Neural cell (in vitro differentiated cells): Measurements from ENCODE around the gene TSSC4. TPM values are rescaled to one million over a fixed set of nuclear protein-coding genes. Genes with fewer than 3 reads are reported as not detected.

Experiments used
- H2AFZ ChIP-seq: fragments of 200-600, 300-800 bp; sonication (generic), shearing (Covaris generic); 2 replicates; pipeline ENCODE4 v1.6.0; 2014; ENCODE audit warnings: low read depth, mild to moderate bottlenecking, antibody characterized with exemption, low read length, moderate library complexity
- H3F3A ChIP-seq: fragments of 200-600 bp; shearing (Covaris generic); 2 replicates; pipeline ENCODE4 v1.6.1; 2016; ENCODE audit warnings: mild to moderate bottlenecking, moderate library complexity, mixed read lengths, antibody characterized with exemption, low read length; ENCODE audit not compliant: insufficient read depth, poor library complexity, severe bottlenecking
- H3K27ac ChIP-seq: fragments of 200-600, 300-800 bp; sonication (generic), shearing (Covaris generic); 2 replicates; pipeline ENCODE4 v1.5.1; 2014; ENCODE audit warnings: mild to moderate bottlenecking, low read length, moderate library complexity
- H3K27me3 ChIP-seq: fragments of 300-800, 200-600 bp; sonication (generic), shearing (Covaris generic); 2 replicates; pipeline ENCODE4 v1.6.0; 2014; ENCODE audit warnings: mild to moderate bottlenecking, low read depth, low read length, moderate library complexity; ENCODE audit not compliant: insufficient read depth
- H3K36me3 ChIP-seq: fragments of 300-800, 200-600 bp; sonication (generic), shearing (Covaris generic); 2 replicates; pipeline ENCODE4 v1.5.1; 2014; ENCODE audit warnings: mild to moderate bottlenecking, antibody characterized with exemption, low read length, moderate library complexity; ENCODE audit not compliant: insufficient read depth
- H3K4me2 ChIP-seq: fragments of 300-800, 200-600 bp; sonication (generic), shearing (Covaris generic); 2 replicates; pipeline ENCODE4 v1.6.0; 2014; ENCODE audit warnings: mild to moderate bottlenecking, low read length
- H3K4me3 ChIP-seq: fragments of 300-800, 200-600 bp; sonication (generic), shearing (Covaris generic); 2 replicates; pipeline ENCODE4 v1.5.1; 2014; ENCODE audit warnings: mild to moderate bottlenecking, low read length, moderate library complexity
- H3K79me2 ChIP-seq: fragments of 200-600 bp; shearing (Covaris generic); replicated peaks from 2 replicates; pipeline ENCODE4 v1.6.0; 2014; ENCODE audit warnings: mild to moderate bottlenecking, low read length, moderate library complexity; ENCODE audit not compliant: insufficient read depth
- H3K9ac ChIP-seq: fragments of 300-800, 200-600 bp; sonication (generic), shearing (Covaris generic); 2 replicates; pipeline ENCODE4 v1.6.1; 2016; ENCODE audit warnings: mild to moderate bottlenecking, low read length, mixed read lengths
- H3K9me2 ChIP-seq: fragments of 200-600 bp; shearing (Covaris generic); 2 replicates; pipeline ENCODE4 v1.6.1; 2016; ENCODE audit warnings: mild to moderate bottlenecking, low read length, mixed read lengths; ENCODE audit not compliant: insufficient read depth
- H3K9me3 ChIP-seq: fragments of 200-600, 300-800 bp; sonication (generic), shearing (Covaris generic); 2 replicates; pipeline ENCODE4 v1.6.1; 2016; ENCODE audit warnings: mild to moderate bottlenecking, mixed run types, low read length, moderate library complexity, mixed read lengths
- H4K20me1 ChIP-seq: fragments of 200-600 bp; shearing (Covaris generic); 2 replicates; pipeline ENCODE4 v1.6.1; 2016; ENCODE audit warnings: mild to moderate bottlenecking, mixed run types; ENCODE audit not compliant: insufficient read depth
- EP300 ChIP-seq: fragments of 450-650 bp; conservative IDR thresholded peaks from 2 replicates; pipeline ENCODE4 v1.6.1; 2014; ENCODE audit warnings: antibody characterized with exemption, mild to moderate bottlenecking, moderate library complexity; ENCODE audit not compliant: poor library complexity, severe bottlenecking
- EZH2 ChIP-seq: fragments of 200-600, 300-800 bp; shearing (Covaris generic), sonication (generic); IDR thresholded peaks from 2 replicates; pipeline ENCODE4 v1.6.1; 2014; ENCODE audit warnings: antibody characterized with exemption, low read length, borderline replicate concordance, mild to moderate bottlenecking; ENCODE audit not compliant: insufficient read depth, poor library complexity, severe bottlenecking
- MXI1 ChIP-seq: fragments of 450-650 bp; conservative IDR thresholded peaks from 2 replicates; pipeline ENCODE4 v1.6.1; 2014; ENCODE audit warnings: antibody characterized with exemption, mild to moderate bottlenecking; ENCODE audit not compliant: poor library complexity, severe bottlenecking
- POLR2AphosphoS5 ChIP-seq: IDR thresholded peaks from 2 replicates; pipeline ENCODE4 v1.6.1; 2012
- RAD21 ChIP-seq: fragments of 450-650 bp; conservative IDR thresholded peaks from 2 replicates; pipeline ENCODE4 v1.6.1; 2014; ENCODE audit warnings: antibody characterized with exemption, mild to moderate bottlenecking, moderate library complexity
- SMC3 ChIP-seq: fragments of 450-650 bp; conservative IDR thresholded peaks from 2 replicates; pipeline ENCODE4 v1.6.1; 2014; ENCODE audit warnings: antibody characterized with exemption, mild to moderate bottlenecking, moderate library complexity; ENCODE audit not compliant: poor library complexity
- TAF1 ChIP-seq: IDR thresholded peaks from 2 replicates; pipeline ENCODE4 v1.6.1; 2012; ENCODE audit warnings: low read depth
- polyA plus RNA-seq: library from polyadenylated mRNA; depleted of rRNA; stranded (reverse); fragments of >200 nt; gene quantifications from 2 replicates; pipeline ENCODE4 v1.2.3, GENCODE V29; 2014
- small RNA-seq, 3 experiments: library from RNA; depleted of rRNA; stranded (forward); fragments of <200 nt; gene quantifications; one replicate each; pipeline ENCODE3, GENCODE V24; 2012
- TF ChIP-seq, protein P1 (sequence below): fragments of 450-650 bp; IDR thresholded peaks from 2 replicates; pipeline ENCODE4 v1.5.1; 2014; ENCODE audit warnings: antibody characterized with exemption, mild to moderate bottlenecking, moderate library complexity; ENCODE audit not compliant: poor library complexity, severe bottlenecking
- TF ChIP-seq, protein P2 (sequence below): IDR thresholded peaks from 2 replicates; pipeline ENCODE4 v1.6.1; 2012; ENCODE audit warnings: borderline replicate concordance

Gene TSSC4
- polyA plus RNA-seq, 1 donor from 2014 or later: 54.3 TPM

DNA sequence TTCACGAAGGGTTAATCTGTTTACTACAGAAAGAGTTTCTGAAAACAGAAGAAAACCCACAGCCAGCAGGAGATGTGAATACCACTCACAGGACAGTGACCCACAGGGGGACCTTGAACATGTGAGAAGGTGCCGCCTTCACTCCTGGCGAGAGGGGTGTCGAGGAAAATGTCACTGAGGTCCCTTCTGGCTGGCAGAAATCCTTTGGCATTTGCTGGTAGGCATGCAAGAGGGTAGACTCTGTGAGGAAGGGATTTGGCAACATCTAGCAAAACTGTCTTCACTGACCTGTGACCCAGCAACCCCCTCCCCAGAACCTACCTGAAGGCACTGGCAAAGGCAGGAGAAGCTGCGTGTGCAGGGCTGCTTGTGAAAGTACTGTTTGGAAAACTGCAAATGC lies 52.9 kb downstream of the TSSC4 start:
- no peaks in the 10 kb centered on the region for H3K27me3 ChIP-seq
- H3K4me2 ChIP-seq: no peak overlapping the region
- H2AFZ ChIP-seq: no peak overlapping the region
- H3K9me3 ChIP-seq: no peaks in the 10 kb centered on the region
- no peak overlapping the region for H3K4me3 ChIP-seq
- TF ChIP-seq POLR2AphosphoS5 (no peak), RAD21 (no peak), EP300 (no peak), TAF1 (no peak), EZH2 (no peak), MXI1 (no peak), SMC3 (no peak)
- TF ChIP-seq, protein P1, sequence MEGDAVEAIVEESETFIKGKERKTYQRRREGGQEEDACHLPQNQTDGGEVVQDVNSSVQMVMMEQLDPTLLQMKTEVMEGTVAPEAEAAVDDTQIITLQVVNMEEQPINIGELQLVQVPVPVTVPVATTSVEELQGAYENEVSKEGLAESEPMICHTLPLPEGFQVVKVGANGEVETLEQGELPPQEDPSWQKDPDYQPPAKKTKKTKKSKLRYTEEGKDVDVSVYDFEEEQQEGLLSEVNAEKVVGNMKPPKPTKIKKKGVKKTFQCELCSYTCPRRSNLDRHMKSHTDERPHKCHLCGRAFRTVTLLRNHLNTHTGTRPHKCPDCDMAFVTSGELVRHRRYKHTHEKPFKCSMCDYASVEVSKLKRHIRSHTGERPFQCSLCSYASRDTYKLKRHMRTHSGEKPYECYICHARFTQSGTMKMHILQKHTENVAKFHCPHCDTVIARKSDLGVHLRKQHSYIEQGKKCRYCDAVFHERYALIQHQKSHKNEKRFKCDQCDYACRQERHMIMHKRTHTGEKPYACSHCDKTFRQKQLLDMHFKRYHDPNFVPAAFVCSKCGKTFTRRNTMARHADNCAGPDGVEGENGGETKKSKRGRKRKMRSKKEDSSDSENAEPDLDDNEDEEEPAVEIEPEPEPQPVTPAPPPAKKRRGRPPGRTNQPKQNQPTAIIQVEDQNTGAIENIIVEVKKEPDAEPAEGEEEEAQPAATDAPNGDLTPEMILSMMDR: no peak
- TF ChIP-seq, protein P2, sequence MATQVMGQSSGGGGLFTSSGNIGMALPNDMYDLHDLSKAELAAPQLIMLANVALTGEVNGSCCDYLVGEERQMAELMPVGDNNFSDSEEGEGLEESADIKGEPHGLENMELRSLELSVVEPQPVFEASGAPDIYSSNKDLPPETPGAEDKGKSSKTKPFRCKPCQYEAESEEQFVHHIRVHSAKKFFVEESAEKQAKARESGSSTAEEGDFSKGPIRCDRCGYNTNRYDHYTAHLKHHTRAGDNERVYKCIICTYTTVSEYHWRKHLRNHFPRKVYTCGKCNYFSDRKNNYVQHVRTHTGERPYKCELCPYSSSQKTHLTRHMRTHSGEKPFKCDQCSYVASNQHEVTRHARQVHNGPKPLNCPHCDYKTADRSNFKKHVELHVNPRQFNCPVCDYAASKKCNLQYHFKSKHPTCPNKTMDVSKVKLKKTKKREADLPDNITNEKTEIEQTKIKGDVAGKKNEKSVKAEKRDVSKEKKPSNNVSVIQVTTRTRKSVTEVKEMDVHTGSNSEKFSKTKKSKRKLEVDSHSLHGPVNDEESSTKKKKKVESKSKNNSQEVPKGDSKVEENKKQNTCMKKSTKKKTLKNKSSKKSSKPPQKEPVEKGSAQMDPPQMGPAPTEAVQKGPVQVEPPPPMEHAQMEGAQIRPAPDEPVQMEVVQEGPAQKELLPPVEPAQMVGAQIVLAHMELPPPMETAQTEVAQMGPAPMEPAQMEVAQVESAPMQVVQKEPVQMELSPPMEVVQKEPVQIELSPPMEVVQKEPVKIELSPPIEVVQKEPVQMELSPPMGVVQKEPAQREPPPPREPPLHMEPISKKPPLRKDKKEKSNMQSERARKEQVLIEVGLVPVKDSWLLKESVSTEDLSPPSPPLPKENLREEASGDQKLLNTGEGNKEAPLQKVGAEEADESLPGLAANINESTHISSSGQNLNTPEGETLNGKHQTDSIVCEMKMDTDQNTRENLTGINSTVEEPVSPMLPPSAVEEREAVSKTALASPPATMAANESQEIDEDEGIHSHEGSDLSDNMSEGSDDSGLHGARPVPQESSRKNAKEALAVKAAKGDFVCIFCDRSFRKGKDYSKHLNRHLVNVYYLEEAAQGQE: no peak
- H3K9me2 ChIP-seq: no peaks in the 10 kb centered on the region
- no peaks in the 10 kb centered on the region for H4K20me1 ChIP-seq
- H3K36me3 ChIP-seq: no peaks in the 10 kb centered on the region
- no peaks in the 10 kb centered on the region for H3F3A ChIP-seq
- H3K9ac ChIP-seq: no peak overlapping the region
- no peaks in the 10 kb centered on the region for H3K79me2 ChIP-seq
- H3K27ac ChIP-seq: no peak overlapping the region

Small RNA genes within 50 kb of the gene (small RNA-seq; reads per million reads assigned to genes)
- gene RF00019: 0 to 1.2 (median 0) reads per million in 3 experiments

Other genes with a start within 250 kb of the TSSC4 start
- not detected in 2 replicates for gene INS, start 239.5 kb upstream of the TSSC4 start, polyA plus RNA-seq
- 3.6 and 10.9 TPM in 2 replicates for gene TH, start 228.9 kb upstream of the TSSC4 start, polyA plus RNA-seq
- gene ASCL2, start 130.2 kb upstream of the TSSC4 start, polyA plus RNA-seq: not detected in 2 replicates
- not detected in 2 replicates for gene C11orf21, start 98.8 kb upstream of the TSSC4 start, polyA plus RNA-seq
- not detected in 2 replicates for gene TSPAN32, start 98.7 kb upstream of the TSSC4 start, polyA plus RNA-seq
- gene CD81, start 23.4 kb upstream of the TSSC4 start, polyA plus RNA-seq: 96.2 and 97.8 TPM in 2 replicates
- gene TRPM5, start 43.8 kb downstream of the TSSC4 start, polyA plus RNA-seq: not detected in 2 replicates
- not detected in 2 replicates for gene KCNQ1, start 44.3 kb downstream of the TSSC4 start, polyA plus RNA-seq